IPS DF 19.7 (cell line): Measurements from ENCODE around the gene GOLPH3L.
"Not testable (repeated sequence)": the region's sequence is repeated elsewhere in the genome, so short reads cannot be mapped to it uniquely, and the experiment has no call there.

ENCODE experiments used
- DNase-seq: peaks from one replicate; pipeline ENCODE4 v3.0.0-alpha.2; 2013; ENCODE audit warnings: low read depth, low spot score

The GOLPH3L gene

DNA sequence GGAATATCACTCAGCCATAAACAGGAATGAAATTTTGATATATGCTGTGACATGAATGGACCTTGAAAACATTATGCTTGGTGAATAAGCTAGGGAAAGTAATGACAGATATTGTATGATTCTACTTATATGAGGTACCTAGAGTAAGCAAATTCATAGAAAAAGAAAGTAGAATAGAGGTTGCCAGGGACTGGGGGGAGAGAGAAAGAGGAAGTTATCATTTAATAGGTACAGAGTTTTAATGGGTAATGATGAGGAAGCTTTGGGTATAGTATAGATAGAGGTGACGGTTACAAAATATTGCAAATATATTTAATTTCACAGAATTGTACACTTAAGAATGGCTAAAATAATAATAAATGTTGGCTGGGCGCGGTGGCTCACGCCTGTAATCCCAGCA, 36.4 kb downstream of the GOLPH3L start:
- no peak for DNase-seq

DNA sequence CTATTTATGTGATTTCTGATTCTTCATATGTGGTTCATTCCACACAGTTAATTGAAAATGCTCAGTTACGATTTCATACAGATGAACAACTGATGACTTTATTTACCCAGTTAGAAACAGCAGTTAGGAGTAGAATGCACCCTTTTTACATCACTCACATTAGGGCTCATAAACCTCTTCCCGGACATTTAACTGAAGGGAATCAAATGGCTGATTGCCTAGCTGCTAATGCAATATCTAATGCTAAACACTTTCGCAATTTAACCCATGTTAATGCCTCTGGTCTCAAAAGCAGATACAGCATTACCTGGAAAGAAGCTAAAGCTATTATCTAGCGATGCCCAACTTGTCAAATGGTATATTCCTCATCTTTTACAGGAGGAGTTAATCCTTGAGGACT, 39.9 kb downstream of the GOLPH3L start:
- not testable (repeated sequence) for DNase-seq

DNA sequence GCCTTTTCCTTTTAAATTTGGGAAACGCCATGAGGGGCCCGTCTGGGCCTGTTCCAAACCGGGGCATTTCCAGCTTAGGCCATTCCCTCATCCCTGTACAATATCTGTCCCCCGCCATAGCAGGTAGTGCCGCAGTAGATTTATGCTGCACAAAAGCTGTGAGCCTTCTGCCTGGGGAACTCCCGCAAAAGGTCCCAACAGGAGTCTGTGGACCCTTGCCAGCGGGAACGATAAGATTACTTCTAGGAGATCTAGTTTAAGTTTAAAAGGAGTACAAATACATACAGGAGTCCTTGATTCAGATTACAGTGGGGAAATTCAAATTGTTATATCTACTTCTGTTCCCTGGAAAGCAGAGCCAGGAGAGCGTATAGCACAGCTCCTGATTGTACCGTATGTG, 42.3 kb downstream of the GOLPH3L start:
- not testable (repeated sequence) for DNase-seq

DNA sequence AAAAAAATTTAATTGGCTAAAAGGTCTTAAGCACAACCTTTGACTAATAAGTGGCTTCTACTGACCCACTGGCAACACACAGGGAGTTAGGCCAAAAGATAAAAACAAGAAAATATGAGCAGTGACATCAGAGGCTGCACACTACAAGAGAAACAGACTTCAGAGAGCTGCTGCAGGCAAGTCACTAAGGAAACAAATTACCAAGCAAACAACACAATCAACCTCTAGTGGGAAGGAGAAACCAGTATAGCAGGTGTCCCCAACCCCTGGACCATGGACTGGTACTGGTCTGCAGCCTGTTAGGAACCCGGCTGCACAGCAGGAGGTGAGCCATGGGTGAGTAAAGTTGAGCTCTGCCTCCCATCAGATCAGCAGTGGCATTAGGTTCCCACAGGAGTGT, 46.8 kb downstream of the GOLPH3L start:
- no peak for DNase-seq

DNA sequence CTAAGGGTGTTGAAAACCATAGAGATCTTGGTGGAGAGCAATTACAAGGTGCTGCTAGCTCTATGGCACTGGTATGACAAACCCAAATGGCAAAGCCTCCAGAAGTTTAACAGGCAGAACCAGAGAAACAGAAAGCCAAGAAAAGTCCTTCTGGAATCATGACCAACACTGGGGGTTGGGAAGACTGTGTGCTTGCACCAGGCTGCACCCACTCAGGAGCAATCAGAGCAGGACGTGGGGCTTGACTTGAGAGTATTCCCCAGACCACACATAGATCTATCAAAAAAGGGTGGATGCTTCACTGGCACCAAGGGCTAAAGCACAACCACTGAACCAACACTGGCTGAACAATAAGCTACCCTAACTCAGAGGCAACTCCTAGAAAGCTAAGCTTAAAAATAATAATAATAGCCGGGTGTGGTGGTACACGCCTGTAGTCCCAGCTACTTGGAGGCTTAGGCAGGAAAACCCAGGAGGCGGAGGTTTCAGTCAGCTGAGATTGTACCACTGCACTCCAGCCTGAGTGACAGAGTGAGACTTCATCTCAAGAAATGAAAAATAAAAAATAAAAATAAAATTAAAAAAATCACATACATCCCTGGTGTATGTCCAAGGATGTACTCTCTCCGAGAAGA, 47.4 kb downstream of the GOLPH3L start:
- no peak for DNase-seq

DNA sequence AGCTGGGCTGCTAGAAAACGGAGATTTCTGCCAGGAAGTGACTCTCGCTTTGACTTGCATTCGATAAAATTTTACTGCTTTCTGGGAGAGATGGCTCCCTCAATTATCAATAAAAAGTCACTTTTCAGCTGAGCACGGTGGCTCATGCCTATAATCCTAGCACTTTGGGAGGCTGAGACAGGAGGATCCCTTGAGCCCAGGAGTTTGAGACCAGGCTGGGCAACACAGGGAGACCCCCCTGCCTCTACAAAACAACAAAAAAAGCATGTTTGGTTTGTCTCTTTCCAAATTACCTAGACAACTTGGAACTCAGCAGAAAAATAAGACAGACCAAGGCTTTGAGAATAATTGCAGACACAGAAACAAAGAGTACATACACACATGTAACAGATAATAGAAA, 54.7 kb downstream of the GOLPH3L start:
- DNase-seq, result no peak

DNA sequence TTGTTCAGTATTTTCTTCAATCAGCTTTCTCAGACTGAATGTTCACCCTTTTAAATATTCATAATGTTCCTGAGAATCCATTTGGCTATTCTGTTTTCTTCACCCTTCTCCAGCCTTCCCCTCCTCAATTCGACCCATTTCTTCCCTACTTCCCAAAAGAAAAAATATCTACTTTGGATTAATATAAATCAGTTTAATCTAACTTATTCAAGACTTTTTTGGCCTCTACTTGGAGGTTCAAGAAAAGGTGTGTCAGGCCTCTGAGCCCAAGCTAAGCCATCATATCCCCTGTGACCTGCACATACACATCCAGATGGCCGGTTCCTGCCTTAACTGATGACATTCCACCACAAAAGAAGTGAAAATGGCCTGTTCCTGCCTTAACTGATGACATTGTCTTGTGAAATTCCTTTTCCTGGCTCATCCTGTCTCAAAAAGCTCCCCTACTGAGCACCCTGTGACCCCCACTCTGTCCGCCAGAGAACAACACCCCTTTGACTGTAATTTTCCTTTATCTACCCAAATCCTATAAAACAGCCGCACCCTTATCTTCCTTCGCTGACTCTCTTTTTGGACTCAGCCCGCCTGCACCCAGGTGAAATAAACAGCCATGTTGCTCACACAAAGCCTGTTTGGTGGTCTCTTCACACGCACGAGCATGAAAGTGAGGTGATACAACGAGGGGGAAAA, 55.7 kb downstream of the GOLPH3L start:
- DNase-seq, result not testable (repeated sequence)

DNA sequence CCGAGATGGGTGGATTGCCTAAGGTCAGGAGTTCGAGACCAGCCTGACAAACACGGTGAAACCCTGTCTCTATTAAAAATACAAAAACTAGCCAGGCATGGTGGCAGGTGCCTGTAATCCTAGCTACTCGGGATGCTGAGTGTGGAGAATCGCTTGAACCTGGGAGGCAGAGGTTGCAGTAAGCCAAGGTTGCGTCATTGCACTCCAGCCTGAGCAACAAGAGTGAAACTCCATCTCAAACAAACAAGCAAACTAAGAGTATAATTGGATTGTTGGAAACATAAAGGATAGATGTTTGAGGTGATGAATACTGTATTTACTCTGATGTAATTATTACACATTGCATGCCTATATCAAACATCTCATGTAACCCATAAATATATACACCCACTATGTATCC, 58.5 kb downstream of the GOLPH3L start:
- not testable (repeated sequence) for DNase-seq

DNA sequence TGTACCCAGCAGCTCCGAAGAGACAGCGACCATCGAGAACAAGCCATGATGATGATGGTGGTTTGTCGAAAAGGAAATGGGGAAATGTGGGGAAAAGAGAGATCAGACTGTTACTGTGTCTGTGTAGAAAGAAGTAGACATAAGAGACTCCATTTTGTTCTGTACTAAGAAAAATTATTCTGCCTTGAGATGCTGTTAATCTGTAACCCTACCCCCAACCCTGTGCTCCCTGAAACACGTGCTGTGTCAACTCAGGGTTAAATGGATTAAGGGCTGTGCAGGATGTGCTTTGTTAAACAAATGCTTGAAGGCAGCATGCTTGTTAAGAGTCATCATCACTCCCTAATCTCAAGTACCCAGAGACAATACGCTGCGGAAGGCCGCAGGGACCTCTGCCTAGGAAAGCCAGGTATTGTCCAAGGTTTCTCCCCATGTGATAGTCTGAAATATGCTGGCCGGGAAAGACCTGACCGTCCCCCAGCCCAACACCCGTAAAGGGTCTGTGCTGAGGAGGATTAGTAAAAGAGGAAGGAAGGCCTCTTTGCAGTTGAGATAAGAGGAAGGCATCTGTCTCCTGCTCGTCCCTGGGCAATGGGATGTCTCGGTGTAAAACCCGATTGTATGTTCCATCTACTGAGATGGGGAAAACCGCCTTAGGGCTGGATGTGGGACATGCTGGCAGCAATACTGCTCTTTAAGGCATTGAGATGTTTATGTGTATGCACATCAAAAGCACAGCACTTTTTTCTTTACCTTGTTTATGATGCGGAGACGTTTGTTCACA, 61.9 kb downstream of the GOLPH3L start:
- DNase-seq, result not testable (repeated sequence)

DNA sequence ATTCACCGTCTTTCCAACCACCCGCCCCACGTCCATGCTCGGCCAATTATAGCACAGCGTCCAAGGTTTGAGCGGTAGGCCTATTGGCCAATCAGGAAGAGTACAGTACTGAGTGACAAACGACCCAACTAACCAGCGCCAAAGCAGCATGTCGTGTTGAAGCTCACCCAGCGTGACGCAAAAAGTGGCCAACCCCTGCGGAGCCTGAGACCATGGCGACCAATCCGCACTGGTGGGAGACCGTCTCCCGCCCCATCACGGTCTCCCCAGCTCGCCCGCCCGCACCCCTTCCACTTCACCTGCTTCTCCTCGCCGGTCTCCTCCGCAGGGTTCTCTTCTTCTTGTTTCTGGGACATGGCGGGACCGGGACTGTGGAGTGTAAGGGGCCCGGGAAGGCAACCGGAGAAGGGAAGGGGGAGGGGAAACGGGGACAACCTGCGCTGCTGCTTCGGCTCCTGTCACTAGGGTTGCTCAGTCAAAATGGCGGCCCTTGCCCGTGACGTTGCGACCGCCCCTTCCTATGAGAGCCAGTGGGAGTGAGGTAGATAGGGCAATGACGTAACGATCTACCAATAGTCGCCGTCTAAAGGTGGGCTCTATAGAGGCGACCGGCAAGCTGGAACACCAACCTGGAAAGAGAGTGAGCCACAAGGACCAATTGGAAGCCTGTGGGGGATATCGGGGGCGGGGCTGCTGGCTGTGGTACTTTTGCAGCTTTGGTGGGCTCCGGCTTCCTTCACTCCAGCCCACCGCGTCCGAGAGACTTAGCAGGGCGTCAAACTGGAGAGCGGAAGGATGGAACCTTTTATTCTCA, 67.6 kb downstream of the GOLPH3L start, which contains the start of gene ENSA:
Gene ENSA (minus strand): TSS at position 498 of the 814 bp plus-strand sequence. CDS start 142 bp downstream, at position 356.
- DNase-seq, result peak; percentile 100

DNA sequence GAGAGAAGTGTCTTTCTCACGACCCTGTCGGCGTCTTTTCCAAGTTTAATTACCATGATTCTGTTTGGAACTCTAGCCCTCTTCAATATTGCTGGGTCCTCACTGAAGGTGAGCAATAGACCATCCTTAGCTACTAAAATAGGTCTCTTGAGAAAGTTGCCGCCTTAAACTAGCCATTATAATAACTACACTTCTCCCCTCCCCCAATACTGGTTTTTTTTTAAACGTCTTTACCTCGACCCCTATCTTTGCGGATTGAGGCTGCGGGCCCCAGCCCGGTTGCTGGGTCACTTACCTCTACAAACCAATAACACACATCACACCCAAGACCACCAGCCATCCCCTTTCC, 68.2 kb downstream of the GOLPH3L start:
- no peak for DNase-seq

DNA sequence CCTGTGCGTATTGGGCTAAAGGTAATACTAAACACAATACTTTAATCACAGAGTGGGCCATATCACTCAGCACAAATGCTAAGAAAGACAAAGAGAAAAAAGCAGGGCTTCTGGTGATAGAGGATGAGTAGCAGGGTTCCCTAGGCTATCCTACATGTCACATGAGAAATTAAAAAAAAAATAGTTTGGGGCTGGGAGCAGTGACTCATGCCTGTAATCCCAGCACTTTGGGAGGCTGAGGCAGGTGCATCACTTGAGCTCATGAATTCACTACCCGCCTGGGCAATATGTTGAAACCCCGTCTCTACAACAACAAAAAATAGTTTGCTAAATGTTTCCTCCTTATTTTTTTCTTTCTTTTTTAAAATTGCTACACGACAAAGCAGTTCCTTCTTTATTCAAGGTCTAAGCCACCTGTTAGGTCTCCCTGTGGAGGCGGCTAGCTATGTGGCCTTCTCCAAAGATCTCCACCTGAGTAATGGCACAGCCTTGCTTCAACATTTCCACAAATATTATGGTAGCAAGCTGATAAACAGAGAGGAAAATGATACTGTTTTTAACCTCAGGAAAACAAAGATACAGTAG, 69.0 kb downstream of the GOLPH3L start:
- no peak for DNase-seq

DNA sequence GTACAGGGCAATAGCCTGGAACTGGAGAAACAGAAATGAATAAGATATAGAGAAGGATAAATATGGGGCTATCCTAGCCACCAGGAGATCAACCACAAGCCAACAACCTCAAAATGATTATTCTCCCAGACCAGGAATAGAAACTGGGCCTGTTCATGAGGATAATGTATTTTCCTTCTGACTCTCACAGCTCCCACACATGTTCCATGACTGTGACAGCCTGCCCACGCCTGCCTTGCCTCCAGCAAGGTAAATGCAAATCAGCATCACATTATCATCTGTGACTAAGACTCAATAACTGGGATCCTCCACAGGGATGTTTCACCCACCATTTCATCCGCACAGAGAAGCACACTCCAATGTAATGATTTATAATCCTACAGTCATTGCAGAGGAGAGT, 70.8 kb downstream of the GOLPH3L start:
- DNase-seq, result no peak

DNA sequence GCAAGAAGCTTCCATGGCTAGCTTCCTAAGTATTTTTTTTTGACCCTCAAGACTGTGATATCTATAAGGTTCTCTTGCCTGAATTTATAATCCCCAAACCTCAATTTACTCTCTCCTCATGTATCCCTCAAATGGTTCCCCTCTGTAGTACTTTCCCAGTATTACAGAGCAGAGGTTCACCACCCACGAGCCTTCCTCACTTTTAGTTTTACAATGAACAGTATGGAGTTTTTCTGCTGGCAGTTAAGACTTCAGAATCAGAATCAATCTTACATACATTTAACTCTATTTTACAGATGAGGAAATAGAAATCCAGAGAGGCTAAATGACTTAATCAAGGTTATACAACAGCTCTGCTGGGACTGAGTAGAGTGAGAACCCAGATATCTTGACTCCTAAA, 72.4 kb downstream of the GOLPH3L start:
- not testable (repeated sequence) for DNase-seq

DNA sequence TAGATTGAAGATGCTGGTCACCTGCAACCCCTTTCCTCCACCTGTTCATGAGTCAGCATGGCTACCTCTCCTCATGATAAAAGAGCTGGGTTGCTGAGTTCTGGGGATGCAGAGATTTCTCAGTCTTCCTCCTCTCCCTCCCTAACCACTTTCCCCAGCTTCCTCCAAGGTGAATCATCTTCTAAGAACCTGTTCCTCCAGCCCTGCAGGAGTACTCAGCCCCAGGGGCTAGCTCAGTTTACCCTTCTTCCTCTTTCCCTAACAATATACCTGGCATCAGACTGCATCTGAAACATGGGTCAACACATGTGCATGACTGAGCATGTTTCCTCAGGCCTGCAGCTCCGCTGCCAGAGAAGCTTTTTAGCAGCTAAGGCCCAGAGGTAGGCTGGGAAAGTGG, 72.8 kb downstream of the GOLPH3L start:
- not testable (repeated sequence) for DNase-seq

DNA sequence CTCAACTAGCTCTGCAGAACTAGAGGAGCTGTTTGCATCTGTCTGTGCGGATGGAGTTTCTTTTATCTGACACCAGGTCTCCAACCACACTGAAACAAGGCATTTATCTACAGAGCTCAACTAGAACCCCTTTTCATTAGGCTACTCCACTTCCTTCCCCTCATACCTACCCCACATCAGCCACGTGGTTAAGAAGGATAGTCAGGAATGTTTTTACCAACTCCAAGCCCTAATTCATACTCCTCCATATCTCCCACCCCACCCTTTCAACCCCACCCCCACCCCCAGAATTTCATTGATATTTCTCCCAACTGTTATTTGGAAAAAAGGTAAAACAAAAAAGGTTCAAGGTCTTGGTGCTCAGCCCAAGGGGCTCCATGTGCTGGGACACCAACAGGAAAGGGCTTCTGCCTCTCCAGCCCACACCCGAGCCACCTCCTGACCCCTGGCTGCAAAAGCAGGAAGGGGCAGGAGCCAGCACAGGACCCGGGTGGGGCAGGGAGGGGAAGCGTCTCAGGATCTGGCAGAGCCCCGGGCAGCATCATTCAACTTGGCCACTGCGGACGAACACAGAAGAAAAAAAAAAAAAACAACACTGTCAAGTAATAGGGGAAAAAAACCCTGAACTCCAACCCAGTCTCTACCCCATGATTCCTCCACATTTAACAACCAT, 74.5 kb downstream of the GOLPH3L start:
- DNase-seq, result no peak

DNA sequence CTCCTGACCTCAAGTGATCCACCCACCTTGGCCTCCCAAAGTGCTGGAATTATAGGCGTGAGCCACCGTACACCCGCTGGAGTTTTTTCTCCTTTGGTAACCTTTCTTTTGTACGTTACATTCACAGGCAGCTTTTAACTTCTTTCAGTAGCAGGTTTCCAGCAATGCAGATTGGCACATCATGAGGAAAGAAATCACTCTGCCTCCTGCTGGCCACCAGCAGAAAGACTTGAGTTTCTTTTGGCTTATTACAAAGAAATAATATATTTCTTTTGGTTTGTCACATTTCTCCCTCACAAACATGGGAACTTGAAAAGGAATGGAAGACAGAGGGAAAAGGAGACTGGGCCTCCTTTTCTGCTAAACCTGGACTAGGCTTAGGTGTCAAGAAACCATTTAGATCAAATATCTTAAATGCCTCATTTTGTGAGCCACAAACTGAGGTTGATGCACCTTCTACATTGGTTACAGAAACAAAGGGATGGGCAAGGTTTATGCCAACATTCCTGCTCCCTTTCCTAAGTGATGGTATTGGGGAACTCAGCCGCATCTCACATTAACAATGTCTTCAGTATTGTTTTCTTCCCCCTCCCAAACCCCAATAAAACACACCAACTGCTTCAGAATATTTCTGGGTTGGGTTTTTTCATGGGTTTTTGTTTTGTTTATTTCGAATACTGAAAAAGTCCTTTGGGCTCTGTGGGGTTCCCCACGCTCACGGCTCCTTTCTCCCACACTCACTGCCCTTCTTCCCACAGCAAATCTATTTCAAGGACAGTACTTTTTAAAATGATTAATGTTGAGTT, 75.3 kb downstream of the GOLPH3L start:
- DNase-seq, result no peak

DNA sequence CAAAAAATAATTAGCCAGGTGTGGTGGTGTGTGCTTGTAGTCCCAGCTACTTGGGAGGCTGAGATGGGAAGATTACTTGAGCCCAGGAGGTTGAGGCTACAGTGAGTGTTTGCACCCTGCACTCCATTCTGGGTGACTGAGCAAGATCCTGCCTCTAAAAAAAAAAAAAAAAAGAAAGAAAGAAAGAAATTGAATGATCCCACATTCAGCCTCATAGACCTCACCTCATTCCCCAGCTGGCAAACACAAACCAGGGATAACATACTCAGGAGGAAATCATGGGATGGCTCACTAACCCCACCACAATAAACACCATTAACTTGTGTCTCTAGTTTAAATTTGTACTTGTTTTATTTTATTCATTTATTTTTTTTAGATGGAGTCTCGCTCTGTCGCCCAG, 76.0 kb downstream of the GOLPH3L start:
- DNase-seq, result no peak

DNA sequence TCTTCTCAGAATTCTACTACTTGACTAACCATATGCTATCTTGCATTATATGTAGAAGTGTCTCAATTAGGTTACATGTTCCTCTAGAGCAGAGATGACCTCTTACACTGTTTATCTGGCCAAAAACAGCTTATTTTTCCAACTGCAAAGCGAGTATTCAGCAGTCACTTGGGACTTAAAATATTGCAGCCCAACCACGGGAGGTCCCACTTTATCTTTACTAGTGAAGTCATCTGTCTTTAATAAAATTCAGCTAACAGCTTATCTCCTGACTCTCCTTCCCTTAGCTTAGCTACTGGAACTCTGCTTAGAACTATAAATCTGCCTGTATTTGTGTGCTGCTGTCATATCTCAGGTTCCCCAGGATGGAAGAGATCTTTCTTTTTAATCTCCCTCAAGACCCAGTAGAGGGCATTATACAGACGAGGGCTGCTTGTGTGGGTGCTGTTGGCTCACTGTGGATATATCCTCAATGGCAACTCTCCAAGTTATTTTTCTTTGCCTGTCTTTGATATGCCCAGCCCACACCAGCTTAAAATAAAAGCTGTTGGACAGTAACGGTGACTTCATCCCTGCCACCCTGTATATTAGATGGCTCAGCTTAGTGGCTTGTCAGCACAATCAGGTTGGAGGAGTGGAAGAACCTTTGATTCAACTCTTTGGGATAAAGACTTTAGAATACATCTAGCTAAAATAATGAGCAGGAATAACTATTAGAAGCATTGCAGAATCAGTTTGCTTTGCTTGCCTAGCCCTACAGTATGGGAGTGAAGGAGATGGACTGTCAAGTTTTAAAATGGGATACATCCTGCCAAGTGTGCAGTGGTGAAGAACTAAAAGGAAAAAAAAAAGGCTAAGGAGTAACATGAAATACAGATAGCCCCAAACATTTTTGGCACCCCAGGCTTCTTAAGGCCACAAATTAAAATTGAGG, 77.1 kb downstream of the GOLPH3L start:
- no peak for DNase-seq
